K562 (cell line): ENCODE measurements around the gene PSMG3.

Experiments
- HNRNPK ChIP-seq: fragments of 200-400 bp; formaldehyde crosslinking; IDR thresholded peaks from one replicate; pipeline ENCODE4 v1.6.1; 2018; ENCODE audit warnings: mild to moderate bottlenecking, low read depth, low read length; ENCODE audit not compliant: poor library complexity, severe bottlenecking
- ZBTB17 ChIP-seq: fragments of 450-650 bp; formaldehyde crosslinking; IDR thresholded peaks from 2 replicates; pipeline ENCODE4 v1.4.0; 2020; ENCODE audit warnings: mild to moderate bottlenecking

GRCh38 chr7:1534330-1535099 lies 35.3 kb downstream of the PSMG3 start:
- TF ChIP-seq ZBTB17 (CRISPR knock-in tag) = no peak
- TF ChIP-seq HNRNPK = no peak
